Vagina (tissue), 2 donors: ENCODE data around the gene LCE3A. TPM values are rescaled to one million over a fixed set of nuclear protein-coding genes. Genes with fewer than 3 reads are reported as not detected.

Experiments
- DNase-seq, 2 donors: peaks; one replicate each; pipeline ENCODE4 v3.0.0-alpha.2; 2017; ENCODE audit errors: extremely low spot score in 2 of 2
- H3K27ac ChIP-seq: fragments of 200-600 bp; sonication (generic); one replicate; pipeline ENCODE4 v1.5.1; 2019
- H3K27me3 ChIP-seq: fragments of 200-600 bp; sonication (generic); one replicate; pipeline ENCODE4 v1.5.1; 2019
- H3K36me3 ChIP-seq, 2 donors: fragments of 200-600 bp; sonication (generic); one replicate each; pipeline ENCODE4 v1.5.1; 2017 to 2019
- H3K4me1 ChIP-seq: fragments of 200-600 bp; sonication (generic); one replicate; pipeline ENCODE4 v1.5.1; 2019
- H3K4me3 ChIP-seq, 2 donors: fragments of 200-600 bp; sonication (generic); 1 replicate in 1 of 2; 2 replicates in 1 of 2; pipeline ENCODE4 v1.5.1; 2016 to 2019
- H3K9me3 ChIP-seq: fragments of 200-600 bp; sonication (generic); one replicate; pipeline ENCODE4 v1.5.1; 2019
- POLR2A ChIP-seq, 2 donors: fragments of 450-650 bp; IDR thresholded peaks; one replicate each; pipeline ENCODE4 v1.6.1; 2017; ENCODE audit warnings: antibody characterized with exemption in 2 of 2, mild to moderate bottlenecking in 2 of 2, moderate library complexity in 2 of 2
- POLR2AphosphoS5 ChIP-seq, 2 donors: sonication (generic); formaldehyde crosslinking; IDR thresholded peaks; one replicate each; pipeline ENCODE4 v1.9.0; 2017; ENCODE audit warnings: antibody characterized with exemption in 2 of 2, mild to moderate bottlenecking in 2 of 2, low read depth in 1 of 2; ENCODE audit not compliant: insufficient read depth in 1 of 2
- intact Hi-C: fragments of 100-400 bp; cut with DNase I; formaldehyde crosslinking; loops from one replicate; pipeline ENCODE4 v1.15.1; 2023
- total RNA-seq: library from RNA; depleted of rRNA; stranded (reverse); fragments of >200 nt; gene quantifications from one replicate; pipeline ENCODE4 v1.2.3, GENCODE V29; 2016
- TF ChIP-seq, protein P1 (sequence below), 3 experiments: fragments of 450-650 bp in 2 of 3; fragments of 200-600 bp in 1 of 3; sonication (generic) in 1 of 3; IDR thresholded peaks; one replicate each; pipeline ENCODE4 v1.5.1; 2017 to 2019; ENCODE audit warnings: antibody characterized with exemption in 3 of 3, mild to moderate bottlenecking in 2 of 3, moderate library complexity in 2 of 3

Gene LCE3A
- total RNA-seq, 1 donor from 2014 or later: not detected

DNA sequence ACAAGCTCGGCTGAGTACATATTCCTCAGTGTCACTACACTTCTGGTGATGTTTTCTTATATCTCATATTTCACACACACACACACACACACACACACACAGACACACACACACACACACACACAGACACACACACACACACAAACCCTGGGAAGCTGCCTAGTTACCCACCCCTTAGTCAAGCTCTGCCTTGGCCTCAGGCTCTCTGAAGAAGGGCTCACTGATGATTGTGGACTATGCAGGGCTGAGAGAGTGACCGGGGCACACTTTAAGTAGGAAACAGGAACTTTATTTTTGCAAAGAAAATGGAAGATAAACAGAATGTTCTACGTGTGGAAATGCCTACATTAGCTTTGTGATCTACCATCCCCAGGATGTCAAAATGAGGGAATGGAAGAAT is 21.0 kb upstream of the LCE3A start:
- Histone ChIP-seq H3K9me3 (no peaks in the 10 kb centered on the region), H3K4me1 (no peaks in the 10 kb centered on the region), H3K27me3 (no peaks in the 10 kb centered on the region), H3K4me3 (no peak overlapping the region), H3K36me3 (no peaks in the 10 kb centered on the region), H3K27ac (no peak overlapping the region)
- TF ChIP-seq POLR2A (IDR thresholded peaks at IDR 0.05) (no peak), POLR2AphosphoS5 (IDR thresholded peaks at IDR 0.05; ENCODE audit: insufficient read depth in 1 of 2, low read depth in 1 of 2) (no peak)
- TF ChIP-seq, protein P1, sequence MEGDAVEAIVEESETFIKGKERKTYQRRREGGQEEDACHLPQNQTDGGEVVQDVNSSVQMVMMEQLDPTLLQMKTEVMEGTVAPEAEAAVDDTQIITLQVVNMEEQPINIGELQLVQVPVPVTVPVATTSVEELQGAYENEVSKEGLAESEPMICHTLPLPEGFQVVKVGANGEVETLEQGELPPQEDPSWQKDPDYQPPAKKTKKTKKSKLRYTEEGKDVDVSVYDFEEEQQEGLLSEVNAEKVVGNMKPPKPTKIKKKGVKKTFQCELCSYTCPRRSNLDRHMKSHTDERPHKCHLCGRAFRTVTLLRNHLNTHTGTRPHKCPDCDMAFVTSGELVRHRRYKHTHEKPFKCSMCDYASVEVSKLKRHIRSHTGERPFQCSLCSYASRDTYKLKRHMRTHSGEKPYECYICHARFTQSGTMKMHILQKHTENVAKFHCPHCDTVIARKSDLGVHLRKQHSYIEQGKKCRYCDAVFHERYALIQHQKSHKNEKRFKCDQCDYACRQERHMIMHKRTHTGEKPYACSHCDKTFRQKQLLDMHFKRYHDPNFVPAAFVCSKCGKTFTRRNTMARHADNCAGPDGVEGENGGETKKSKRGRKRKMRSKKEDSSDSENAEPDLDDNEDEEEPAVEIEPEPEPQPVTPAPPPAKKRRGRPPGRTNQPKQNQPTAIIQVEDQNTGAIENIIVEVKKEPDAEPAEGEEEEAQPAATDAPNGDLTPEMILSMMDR (IDR thresholded peaks at IDR 0.05): no peak
- no peak for DNase-seq
- intact Hi-C loops: no loop called here

GRCh38 chr1:152640351-152640750 is 17.4 kb upstream of the LCE3A start:
- Histone ChIP-seq H3K4me3 (no peak overlapping the region), H3K36me3 (no peaks in the 10 kb centered on the region), H3K4me1 (no peaks in the 10 kb centered on the region), H3K27ac (no peak overlapping the region), H3K9me3 (no peaks in the 10 kb centered on the region), H3K27me3 (no peaks in the 10 kb centered on the region)
- intact Hi-C loops: no loop called here
- TF ChIP-seq POLR2A (IDR thresholded peaks at IDR 0.05): no peak
- TF ChIP-seq, protein P1 (IDR thresholded peaks at IDR 0.05): no peak
- TF ChIP-seq POLR2AphosphoS5 (IDR thresholded peaks at IDR 0.05; ENCODE audit: insufficient read depth in 1 of 2, low read depth in 1 of 2): no peak
- no peak for DNase-seq

DNA sequence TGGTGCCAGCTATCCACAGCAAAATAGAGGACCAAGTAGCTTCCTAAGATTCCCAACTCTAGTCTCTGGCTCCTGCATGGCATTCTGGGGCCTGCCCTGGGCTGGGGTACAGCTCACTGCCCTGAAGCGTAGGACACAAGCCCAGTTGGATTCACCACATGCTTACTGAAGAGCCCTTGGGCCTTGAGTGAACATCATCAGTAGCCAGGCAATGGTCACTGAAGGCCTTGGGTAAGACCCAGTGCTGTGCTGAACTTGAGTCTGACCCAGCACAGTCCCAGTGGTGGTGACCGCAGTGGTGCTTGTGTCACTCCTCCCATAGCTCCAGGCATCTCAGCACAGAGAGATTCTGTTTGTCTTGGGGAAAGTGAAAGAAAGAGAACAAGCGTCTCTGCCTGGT is 7.7 kb upstream of the LCE3A start:
- no peak for DNase-seq
- H3K27ac ChIP-seq: no peak overlapping the region
- H3K27me3 ChIP-seq: no peaks in the 10 kb centered on the region
- no peaks in the 10 kb centered on the region for H3K4me1 ChIP-seq
- intact Hi-C loops: no loop called here
- no peaks in the 10 kb centered on the region for H3K9me3 ChIP-seq
- TF ChIP-seq POLR2A (IDR thresholded peaks at IDR 0.05): no peak
- no peak for TF ChIP-seq POLR2AphosphoS5 (IDR thresholded peaks at IDR 0.05; ENCODE audit: insufficient read depth in 1 of 2, low read depth in 1 of 2)
- TF ChIP-seq, protein P1 (IDR thresholded peaks at IDR 0.05): no peak
- H3K4me3 ChIP-seq: no peak overlapping the region
- H3K36me3 ChIP-seq: no peaks in the 10 kb centered on the region

- Histone ChIP-seq H3K9me3 (no peaks in the 10 kb centered on the region), H3K27me3 (no peaks in the 10 kb centered on the region), H3K4me3 (no peak overlapping the region), H3K36me3 (no peaks in the 10 kb centered on the region), H3K4me1 (no peaks in the 10 kb centered on the region), H3K27ac (no peak overlapping the region)
- DNase-seq: no peak
- intact Hi-C loops: no loop called here
- TF ChIP-seq POLR2A (IDR thresholded peaks at IDR 0.05) (no peak), POLR2AphosphoS5 (IDR thresholded peaks at IDR 0.05; ENCODE audit: insufficient read depth in 1 of 2, low read depth in 1 of 2) (no peak)
- TF ChIP-seq, protein P1 (IDR thresholded peaks at IDR 0.05): no peak
These were observed 3.8 kb upstream of the LCE3A start for GRCh38 chr1:152626744-152627143.

- Histone ChIP-seq H3K36me3 (no peaks in the 10 kb centered on the region), H3K4me3 (no peak overlapping the region), H3K4me1 (no peaks in the 10 kb centered on the region), H3K9me3 (peaks cover 3% of the 10 kb centered on the region), H3K27me3 (no peaks in the 10 kb centered on the region), H3K27ac (no peak overlapping the region)
- intact Hi-C loops: no loop called here
- TF ChIP-seq POLR2AphosphoS5 (IDR thresholded peaks at IDR 0.05; ENCODE audit: insufficient read depth in 1 of 2, low read depth in 1 of 2): no peak
- TF ChIP-seq, protein P1 (IDR thresholded peaks at IDR 0.05): no peak
- TF ChIP-seq POLR2A (IDR thresholded peaks at IDR 0.05): no peak
- no peak for DNase-seq
These were observed 421 bp upstream of the LCE3A start for GRCh38 chr1:152623203-152623844.
